H1 (cell line): ENCODE results near the gene GTSE1.

ENCODE experiments used
- CBX5 ChIP-seq: fragments of 300-800, 300-1000 bp; sonication (generic); IDR thresholded peaks from 2 replicates; pipeline ENCODE4 v1.7.1; 2016; ENCODE audit warnings: antibody characterized with exemption, low read length, low read depth
- POLR2A ChIP-seq, 2 experiments: IDR thresholded peaks; 1 replicate in 1 of 2; 2 replicates in 1 of 2; pipeline ENCODE4 v1.6.1; 2011; ENCODE audit warnings: low read depth in 2 of 2, low read length in 2 of 2, mild to moderate bottlenecking in 2 of 2; ENCODE audit errors: control extremely low read depth in 1 of 2
- SP4 ChIP-seq: IDR thresholded peaks from 2 replicates; pipeline ENCODE4 v1.6.1; 2012; ENCODE audit warnings: low read length, inconsistent platforms
- TAF1 ChIP-seq: IDR thresholded peaks from 2 replicates; pipeline ENCODE4 v1.6.1; 2011; ENCODE audit warnings: mild to moderate bottlenecking, low read depth, low read length
- TBP ChIP-seq: IDR thresholded peaks from 2 replicates; pipeline ENCODE4 v1.6.1; 2011; ENCODE audit warnings: low read depth, low read length, improper control_type of control experiment
- TF ChIP-seq, protein P1 (sequence below), 3 experiments: IDR thresholded peaks; 1 replicate in 2 of 3; 2 replicates in 1 of 3; pipeline versions ENCODE4 v1.5.1 to v1.6.1; 2011; ENCODE audit warnings: low read length in 3 of 3, mild to moderate bottlenecking in 3 of 3, inconsistent platforms in 2 of 3, low read depth in 1 of 3, moderate library complexity in 1 of 3; ENCODE audit not compliant: insufficient read depth in 1 of 3; ENCODE audit errors: control extremely low read depth in 1 of 3

- TF ChIP-seq, protein P1, sequence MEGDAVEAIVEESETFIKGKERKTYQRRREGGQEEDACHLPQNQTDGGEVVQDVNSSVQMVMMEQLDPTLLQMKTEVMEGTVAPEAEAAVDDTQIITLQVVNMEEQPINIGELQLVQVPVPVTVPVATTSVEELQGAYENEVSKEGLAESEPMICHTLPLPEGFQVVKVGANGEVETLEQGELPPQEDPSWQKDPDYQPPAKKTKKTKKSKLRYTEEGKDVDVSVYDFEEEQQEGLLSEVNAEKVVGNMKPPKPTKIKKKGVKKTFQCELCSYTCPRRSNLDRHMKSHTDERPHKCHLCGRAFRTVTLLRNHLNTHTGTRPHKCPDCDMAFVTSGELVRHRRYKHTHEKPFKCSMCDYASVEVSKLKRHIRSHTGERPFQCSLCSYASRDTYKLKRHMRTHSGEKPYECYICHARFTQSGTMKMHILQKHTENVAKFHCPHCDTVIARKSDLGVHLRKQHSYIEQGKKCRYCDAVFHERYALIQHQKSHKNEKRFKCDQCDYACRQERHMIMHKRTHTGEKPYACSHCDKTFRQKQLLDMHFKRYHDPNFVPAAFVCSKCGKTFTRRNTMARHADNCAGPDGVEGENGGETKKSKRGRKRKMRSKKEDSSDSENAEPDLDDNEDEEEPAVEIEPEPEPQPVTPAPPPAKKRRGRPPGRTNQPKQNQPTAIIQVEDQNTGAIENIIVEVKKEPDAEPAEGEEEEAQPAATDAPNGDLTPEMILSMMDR (IDR thresholded peaks at IDR 0.05; ENCODE audit: control extremely low read depth in 1 of 3, insufficient read depth in 1 of 3, low read depth in 1 of 3, low read length in 3 of 3), result no peak
- TF ChIP-seq TAF1 (no peak), SP4 (no peak), TBP (no peak), CBX5 (no peak), POLR2A (IDR thresholded peaks at IDR 0.05; ENCODE audit: control extremely low read depth in 1 of 2, low read depth in 2 of 2, low read length in 2 of 2) (no peak)
These were observed 34.8 kb downstream of the GTSE1 start for GRCh38 chr22:46331496-46331895.
